Sigmoid colon (tissue), 7 donors: ENCODE measurements around the gene ZDHHC11. TPM values are rescaled to one million over a fixed set of nuclear protein-coding genes. Genes with fewer than 3 reads are reported as not detected.
"Not testable (repeated sequence)": the region's sequence is repeated elsewhere in the genome, so short reads cannot be mapped to it uniquely, and the experiment has no call there.

Source experiments
- DNase-seq: peaks from one replicate; pipeline ENCODE4 v3.0.0-alpha.2; 2019
- H3K27ac ChIP-seq, 4 donors: fragments of 200-600 bp; sonication (generic); one replicate each; pipeline ENCODE4 v1.5.1; 2016 to 2019; ENCODE audit warnings: mild to moderate bottlenecking in 1 of 4
- H3K27me3 ChIP-seq, 3 donors: fragments of 200-600 bp; sonication (generic); one replicate each; pipeline ENCODE4 v1.5.1; 2019; ENCODE audit warnings: mild to moderate bottlenecking in 1 of 3
- H3K36me3 ChIP-seq, 4 donors: fragments of 200-600 bp; sonication (generic); one replicate each; pipeline ENCODE4 v1.5.1; 2016 to 2019
- H3K4me1 ChIP-seq, 4 donors: fragments of 200-600 bp; sonication (generic); one replicate each; pipeline ENCODE4 v1.5.1; 2017 to 2019
- H3K4me3 ChIP-seq, 4 donors: fragments of 200-600 bp; sonication (generic); one replicate each; pipeline ENCODE4 v1.5.1; 2017 to 2019; ENCODE audit warnings: mild to moderate bottlenecking in 2 of 4, moderate library complexity in 1 of 4
- H3K9me3 ChIP-seq, 4 donors: fragments of 200-600 bp in 3 of 4; sonication (generic) in 3 of 4; one replicate each; pipeline versions ENCODE4 v1.5.1 to v1.6.1; 2013 to 2019
- EP300 ChIP-seq, 4 donors: sonication (generic); formaldehyde crosslinking; IDR thresholded peaks; one replicate each; pipeline ENCODE4 v1.6.1; 2017; ENCODE audit warnings: antibody characterized with exemption in 4 of 4
- POLR2A ChIP-seq, 2 donors: fragments of 450-650 bp; IDR thresholded peaks; one replicate each; pipeline ENCODE4 v1.6.1; 2016; ENCODE audit warnings: antibody characterized with exemption in 2 of 2, mild to moderate bottlenecking in 2 of 2, moderate library complexity in 2 of 2
- POLR2AphosphoS5 ChIP-seq, 4 donors: sonication (generic); formaldehyde crosslinking; IDR thresholded peaks; one replicate each; pipeline ENCODE4 v1.6.1; 2017; ENCODE audit warnings: antibody characterized with exemption in 4 of 4
- WGBS, 2 donors: extraction: QIAGEN DNeasy Blood & Tissue Kit; methylation state at CpG; one replicate each; pipeline ENCODE4 v1.1.7; 2013; 5-methylcytosine and 5-hydroxymethylcytosine counted together
- intact Hi-C: fragments of 100-400 bp; cut with DNase I; formaldehyde crosslinking; loops from one replicate; pipeline ENCODE4 v1.15.1; 2023
- polyA plus RNA-seq, 3 donors: library from polyadenylated mRNA; stranded (reverse); fragments of 200-250 nt; gene quantifications; one replicate each; pipeline ENCODE4 v1.2.3, GENCODE V29; 2013
- total RNA-seq, 4 donors: library from RNA; depleted of rRNA; stranded (reverse); fragments of >200 nt; gene quantifications; one replicate each; pipeline ENCODE4 v1.1.0, GENCODE V29; 2016
- TF ChIP-seq, protein P1 (sequence below), 4 experiments: fragments of 450-650 bp in 3 of 4; fragments of 200-600 bp in 1 of 4; IDR thresholded peaks; one replicate each; pipeline ENCODE4 v1.5.1; 2016 to 2019; ENCODE audit warnings: antibody characterized with exemption in 4 of 4, mild to moderate bottlenecking in 3 of 4, moderate library complexity in 2 of 4
- donor health status: healthy with polysubstance abuse.
- donor health status: Bipolar disorder and iron deficiency.
- donor health status: healthy.

The ZDHHC11 gene
- total and polyA plus RNA-seq, 7 donors, result 0.60 to 8.0 (median 3.7) TPM; not detected in 1

DNA sequence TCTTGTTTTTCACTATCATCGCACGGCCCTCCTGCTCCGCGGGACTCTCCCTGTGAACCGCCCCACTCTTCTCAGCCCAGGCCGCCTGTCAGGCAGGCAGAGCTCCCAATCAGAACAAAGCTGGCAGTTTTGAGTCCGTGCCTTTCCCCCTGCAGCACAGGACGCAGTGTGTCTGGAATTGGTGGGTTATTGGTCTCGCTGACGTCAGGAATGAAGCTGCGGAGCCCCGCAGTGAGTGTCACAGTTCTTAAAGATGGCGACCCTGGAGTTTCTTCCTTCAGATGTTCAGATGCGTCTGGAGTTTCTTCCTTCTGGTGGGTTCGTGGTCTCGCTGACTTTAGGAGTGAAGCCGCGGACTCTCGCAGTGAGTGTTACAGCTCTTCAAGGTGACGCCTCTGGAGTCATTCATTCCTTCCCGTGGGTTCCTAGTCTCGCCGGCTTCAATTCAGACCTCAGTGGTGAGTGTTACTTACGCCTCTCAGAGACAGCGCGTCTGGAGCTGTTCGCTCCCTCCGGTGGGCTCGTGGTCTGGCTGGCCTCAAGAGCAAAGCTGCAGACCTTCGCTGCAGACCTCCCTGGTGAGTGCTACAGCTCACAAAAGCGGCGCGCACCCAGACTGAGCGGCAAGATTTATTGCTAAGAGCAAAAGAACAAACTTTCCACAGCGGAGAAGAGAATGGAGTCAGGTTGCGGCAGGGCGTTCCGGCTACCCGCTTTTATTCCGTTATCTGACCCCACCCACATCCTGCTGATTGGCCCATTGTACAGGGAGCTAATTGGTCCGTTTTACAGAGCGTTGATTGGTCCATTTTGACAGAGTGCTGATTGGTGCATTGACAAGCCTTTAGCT lies 73.7 kb downstream of the ZDHHC11 start:
- peak; percentile 66 for DNase-seq
- 84 to 89% methylated on average over 42 of the region's 42 CpGs for WGBS, 2 donors
- Histone ChIP-seq H3K4me1 (peaks cover 0 to 28% (median 12%) of the 10 kb centered on the region in 4 donors), H3K27ac (peak overlapping the region in 3 of 4 donors; percentile 1 to 43 (median 15)), H3K36me3 (no peaks in the 10 kb centered on the region), H3K27me3 (no peaks in the 10 kb centered on the region), H3K4me3 (peak overlapping the region in 3 of 4 donors; percentile 28 to 39 (median 32)), H3K9me3 (no peaks in the 10 kb centered on the region)
- TF ChIP-seq EP300 (IDR thresholded peaks at IDR 0.05) (no peak), POLR2AphosphoS5 (IDR thresholded peaks at IDR 0.05) (peak in 3 of 4 donors; percentile 48 to 66 (median 65))
- TF ChIP-seq, protein P1, sequence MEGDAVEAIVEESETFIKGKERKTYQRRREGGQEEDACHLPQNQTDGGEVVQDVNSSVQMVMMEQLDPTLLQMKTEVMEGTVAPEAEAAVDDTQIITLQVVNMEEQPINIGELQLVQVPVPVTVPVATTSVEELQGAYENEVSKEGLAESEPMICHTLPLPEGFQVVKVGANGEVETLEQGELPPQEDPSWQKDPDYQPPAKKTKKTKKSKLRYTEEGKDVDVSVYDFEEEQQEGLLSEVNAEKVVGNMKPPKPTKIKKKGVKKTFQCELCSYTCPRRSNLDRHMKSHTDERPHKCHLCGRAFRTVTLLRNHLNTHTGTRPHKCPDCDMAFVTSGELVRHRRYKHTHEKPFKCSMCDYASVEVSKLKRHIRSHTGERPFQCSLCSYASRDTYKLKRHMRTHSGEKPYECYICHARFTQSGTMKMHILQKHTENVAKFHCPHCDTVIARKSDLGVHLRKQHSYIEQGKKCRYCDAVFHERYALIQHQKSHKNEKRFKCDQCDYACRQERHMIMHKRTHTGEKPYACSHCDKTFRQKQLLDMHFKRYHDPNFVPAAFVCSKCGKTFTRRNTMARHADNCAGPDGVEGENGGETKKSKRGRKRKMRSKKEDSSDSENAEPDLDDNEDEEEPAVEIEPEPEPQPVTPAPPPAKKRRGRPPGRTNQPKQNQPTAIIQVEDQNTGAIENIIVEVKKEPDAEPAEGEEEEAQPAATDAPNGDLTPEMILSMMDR (IDR thresholded peaks at IDR 0.05), result no peak
- intact Hi-C loops, result no loop called here

DNA sequence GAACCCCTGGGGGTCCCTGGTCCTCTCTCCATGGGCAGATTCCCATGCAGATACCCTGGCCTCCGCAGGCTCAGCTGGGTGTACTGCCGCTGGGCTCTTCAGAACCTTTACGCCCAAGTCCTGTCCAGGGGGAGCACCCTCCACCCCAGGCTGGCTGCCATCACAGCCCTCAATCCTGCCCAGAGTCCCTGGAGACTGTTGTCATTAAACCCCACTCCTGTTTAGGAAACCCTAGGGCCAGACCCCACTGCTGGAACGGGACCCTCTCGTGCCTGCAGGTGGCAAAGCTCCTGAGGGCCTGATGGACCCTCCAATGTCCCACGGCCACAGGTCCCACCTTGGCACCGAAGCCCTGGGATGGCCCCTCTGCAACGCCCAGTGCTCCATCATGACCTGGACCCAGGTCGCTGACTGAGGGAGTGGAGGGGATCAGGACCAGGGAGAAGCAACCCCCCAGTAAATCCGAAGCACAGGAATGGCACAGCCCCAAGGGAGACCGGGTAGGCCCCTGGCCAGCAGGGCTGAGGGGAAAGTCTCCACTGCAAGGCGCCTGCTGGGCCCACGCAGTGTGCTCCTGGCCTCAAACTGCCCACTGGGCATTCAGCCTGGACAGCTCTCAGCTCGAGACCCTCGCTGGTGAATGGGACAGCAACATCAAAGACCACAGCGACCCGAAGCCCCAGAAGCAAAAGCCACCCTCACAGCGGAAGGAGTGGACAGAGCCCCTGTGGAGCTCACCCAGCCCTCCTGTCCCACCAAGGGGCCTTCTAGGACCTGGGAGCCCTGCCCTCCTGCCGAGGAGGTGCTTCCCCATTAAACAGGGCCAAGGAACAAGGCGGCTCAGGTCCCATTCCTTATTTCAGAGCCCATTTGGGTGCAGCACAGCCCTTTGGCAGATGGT lies 74.6 kb downstream of the ZDHHC11 start:
- Histone ChIP-seq H3K4me3 (peak overlapping the region in 3 of 4 donors; percentile 28 to 39 (median 32)), H3K4me1 (peaks cover 0 to 28% (median 12%) of the 10 kb centered on the region in 4 donors), H3K27ac (peak overlapping the region in 2 of 4 donors; percentile 15 to 43), H3K27me3 (no peaks in the 10 kb centered on the region), H3K9me3 (no peaks in the 10 kb centered on the region), H3K36me3 (no peaks in the 10 kb centered on the region)
- TF ChIP-seq EP300 (IDR thresholded peaks at IDR 0.05) (no peak), POLR2AphosphoS5 (IDR thresholded peaks at IDR 0.05) (no peak)
- intact Hi-C loops, result no loop called here
- DNase-seq, result peak; percentile 63
- WGBS, 2 donors, result 89 to 94% methylated on average over 17 to 20 of the region's 20 CpGs

DNA sequence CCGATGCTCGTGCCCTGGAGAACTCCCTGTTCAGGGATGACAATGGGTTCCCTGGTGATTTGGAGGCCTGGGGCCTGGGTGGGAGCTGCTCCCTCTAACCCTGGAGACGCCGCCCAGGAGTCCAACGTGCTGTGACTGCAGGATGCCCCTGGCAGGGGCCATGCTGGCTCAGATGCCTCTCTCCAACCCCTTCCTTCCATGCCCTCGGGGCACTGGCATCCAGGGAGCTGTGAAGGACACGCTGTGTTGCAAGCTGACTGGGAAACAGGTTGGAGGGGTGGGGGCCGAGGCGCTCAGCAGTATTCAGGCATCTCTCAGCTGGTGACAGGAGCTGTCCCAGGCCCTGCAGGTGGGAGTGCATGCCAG lies 75.2 kb downstream of the ZDHHC11 start:
- DNase-seq, intact Hi-C loops, H3K27me3 ChIP-seq, H3K9me3 ChIP-seq, H3K27ac ChIP-seq, H3K4me3 ChIP-seq, H3K36me3 ChIP-seq: not testable (repeated sequence)
- peaks cover 0 to 28% (median 12%) of the 10 kb centered on the region in 4 donors for H3K4me1 ChIP-seq
- WGBS, 2 donors, result 91% methylated on average over 8 of the region's 9 CpGs

DNA sequence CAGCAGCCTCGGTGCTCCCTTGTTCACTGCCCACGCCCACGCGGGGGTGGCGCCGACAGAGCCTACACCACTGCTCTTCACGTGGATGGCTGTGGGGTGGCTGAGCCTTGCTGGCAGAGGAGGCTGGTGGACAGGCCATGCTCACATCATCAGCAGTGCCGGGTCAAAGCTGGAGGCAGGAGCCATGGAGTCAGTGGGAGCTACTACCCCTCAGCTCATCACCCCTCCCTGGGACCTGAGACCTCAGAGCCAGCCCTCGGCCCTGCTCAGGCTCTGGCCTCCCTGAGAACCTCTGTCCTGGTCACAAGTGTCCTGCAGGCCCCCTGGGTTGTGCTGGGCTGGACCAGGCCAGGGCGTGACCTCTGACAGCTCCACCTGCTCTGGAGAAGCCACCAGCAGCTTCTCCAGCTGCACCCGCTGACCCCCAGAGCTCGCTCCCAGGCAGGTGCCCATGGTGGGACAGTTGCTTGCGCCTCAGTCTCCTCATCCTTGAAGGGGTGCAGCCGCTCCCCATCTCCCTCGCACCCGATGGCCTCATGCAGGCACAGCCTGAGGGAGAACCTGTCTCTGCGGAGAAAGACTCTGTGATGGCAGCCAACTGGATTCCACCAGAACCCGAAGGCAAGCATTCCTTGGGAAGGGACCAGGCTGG lies 75.8 kb downstream of the ZDHHC11 start:
- H3K36me3 ChIP-seq, H3K4me3 ChIP-seq, intact Hi-C loops, H3K9me3 ChIP-seq, DNase-seq, H3K27me3 ChIP-seq, H3K27ac ChIP-seq: not testable (repeated sequence)
- 84 to 88% methylated on average over 18 of the region's 18 CpGs for WGBS, 2 donors
- peaks cover 0 to 28% (median 12%) of the 10 kb centered on the region in 4 donors for H3K4me1 ChIP-seq

DNA sequence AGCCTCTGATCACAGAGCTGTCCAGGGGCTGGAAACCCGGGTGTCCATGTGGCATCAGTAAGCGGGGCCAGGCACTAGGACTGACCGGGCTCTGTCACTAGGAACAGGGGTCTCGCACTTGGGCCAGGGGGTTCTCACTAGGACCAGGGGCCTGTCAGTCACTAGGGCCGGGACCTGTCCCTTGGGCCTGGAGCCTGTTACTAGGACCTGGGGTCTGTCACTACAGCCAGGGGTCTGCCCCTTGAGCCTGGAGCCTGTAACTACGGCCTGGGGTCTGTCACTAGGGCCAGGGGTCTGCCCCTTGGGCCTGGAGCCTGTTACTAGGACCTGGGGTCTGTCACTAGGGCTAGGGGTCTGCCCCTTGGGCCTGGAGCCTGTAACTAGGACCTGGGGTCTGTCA lies 76.5 kb downstream of the ZDHHC11 start:
- H3K9me3 ChIP-seq, DNase-seq, H3K36me3 ChIP-seq, intact Hi-C loops, H3K27ac ChIP-seq, H3K4me3 ChIP-seq, H3K27me3 ChIP-seq: not testable (repeated sequence)
- WGBS, 2 donors, result 86 to 96% methylated on average over 6 of the region's 6 CpGs
- peaks cover 0 to 28% (median 12%) of the 10 kb centered on the region in 4 donors for H3K4me1 ChIP-seq

DNA sequence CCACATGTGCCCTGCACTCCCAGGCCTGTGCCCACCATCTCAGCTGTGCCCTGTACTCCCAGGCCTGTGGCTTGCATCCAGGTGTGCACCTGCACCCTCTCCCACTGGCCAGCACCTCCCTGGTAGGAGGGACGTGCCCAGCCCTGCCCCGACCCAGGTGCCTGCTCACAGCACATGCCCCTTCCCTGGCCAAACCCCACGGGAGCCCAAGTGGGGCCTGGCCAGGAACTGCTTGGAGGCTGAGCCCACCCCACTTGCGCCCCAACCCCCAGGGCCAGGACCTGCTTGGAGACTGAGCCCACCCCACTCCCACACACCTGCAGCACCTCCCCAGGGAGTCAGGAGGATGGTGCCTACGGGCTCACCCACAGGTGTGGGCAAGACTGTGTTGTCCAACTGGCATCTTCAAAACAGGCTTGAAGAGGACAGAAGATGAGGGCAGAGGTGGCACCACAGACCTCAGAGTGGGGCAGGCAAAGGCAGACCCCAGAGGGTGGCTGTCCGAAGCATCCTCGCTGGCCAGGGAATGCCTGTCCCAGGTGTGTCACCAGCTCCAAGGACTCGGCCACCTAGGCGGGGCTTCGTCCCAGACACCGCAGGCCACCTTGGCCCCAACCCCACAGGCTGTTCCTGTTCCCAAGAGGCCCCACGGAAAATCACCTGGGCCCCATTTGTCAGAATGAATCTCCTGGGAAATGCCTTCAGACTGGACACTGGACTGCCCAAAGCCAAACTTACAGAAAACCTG lies 77.1 kb downstream of the ZDHHC11 start:
- Histone ChIP-seq H3K9me3 (no peaks in the 10 kb centered on the region), H3K27me3 (no peaks in the 10 kb centered on the region), H3K4me1 (peaks cover 0 to 28% (median 12%) of the 10 kb centered on the region in 4 donors), H3K27ac (no peak overlapping the region), H3K36me3 (no peaks in the 10 kb centered on the region), H3K4me3 (no peak overlapping the region)
- intact Hi-C loops, result no loop called here
- DNase-seq, result peak; percentile 66
- no peak for TF ChIP-seq POLR2AphosphoS5 (IDR thresholded peaks at IDR 0.05)
- no peak for TF ChIP-seq POLR2A (IDR thresholded peaks at IDR 0.05)
- no peak for TF ChIP-seq EP300 (IDR thresholded peaks at IDR 0.05)
- TF ChIP-seq, protein P1 (IDR thresholded peaks at IDR 0.05), result no peak
- WGBS, 2 donors, result 85 to 86% methylated on average over 12 of the region's 12 CpGs
